Heart right ventricle (tissue), 16 donors: Measurements from ENCODE around the gene EME2. TPM values are rescaled to one million over a fixed set of nuclear protein-coding genes. Genes with fewer than 3 reads are reported as not detected.

Source experiments
- ATAC-seq, 8 donors: fragments of 200-7000 bp; cut with Tn5 transposase; one replicate each; pipeline ENCODE4 v1.9.1; 2020; ENCODE audit warnings: mild to moderate bottlenecking in 8 of 8, moderate library complexity in 8 of 8, moderate number of reproducible peaks in 1 of 8
- DNase-seq, 2 donors: peaks; one replicate each; pipeline ENCODE4 v3.0.0-alpha.2; 2020
- H3K27ac ChIP-seq, 10 donors: fragments of 200-600 bp; sonication (generic) in 2 of 10; one replicate each; pipeline versions ENCODE4 v1.5.0 to v1.8.0; 2020 to 2022; ENCODE audit warnings: mild to moderate bottlenecking in 3 of 10
- H3K27me3 ChIP-seq, 7 donors: fragments of 200-600 bp; one replicate each; pipeline ENCODE4 v1.8.0; 2021 to 2022; ENCODE audit warnings: mild to moderate bottlenecking in 2 of 7
- H3K36me3 ChIP-seq, 9 donors: fragments of 200-600 bp; sonication (generic) in 1 of 9; one replicate each; pipeline versions ENCODE4 v1.5.0 to v1.8.0; 2020 to 2022; ENCODE audit warnings: mild to moderate bottlenecking in 2 of 9
- H3K4me1 ChIP-seq, 9 donors: fragments of 200-600 bp; sonication (generic) in 1 of 9; one replicate each; pipeline versions ENCODE4 v1.5.0 to v1.8.0; 2020 to 2022; ENCODE audit warnings: mild to moderate bottlenecking in 4 of 9
- H3K4me3 ChIP-seq, 10 donors: fragments of 200-600 bp; sonication (generic) in 2 of 10; one replicate each; pipeline versions ENCODE4 v1.5.0 to v1.8.0; 2020 to 2022; ENCODE audit warnings: mild to moderate bottlenecking in 7 of 10, moderate library complexity in 2 of 10
- H3K9me3 ChIP-seq, 11 donors: fragments of 200-600 bp in 10 of 11; sonication (generic) in 2 of 11; one replicate each; pipeline versions ENCODE4 v1.5.0 to v1.8.0; 2013 to 2022; ENCODE audit warnings: mild to moderate bottlenecking in 2 of 11, control low read depth in 1 of 11, moderate library complexity in 1 of 11
- CTCF ChIP-seq, 9 donors: fragments of 200-600 bp; sonication (generic) in 2 of 9; IDR thresholded peaks; one replicate each; pipeline versions ENCODE4 v1.5.0 to v1.8.0; 2021 to 2022; ENCODE audit warnings: antibody characterized with exemption in 9 of 9, mild to moderate bottlenecking in 5 of 9, moderate library complexity in 1 of 9
- WGBS, 2 donors: extraction: QIAGEN DNeasy Blood & Tissue Kit; methylation state at CpG; one replicate each; pipeline ENCODE4 v1.1.7; 2013; ENCODE audit warnings: inconsistent platforms in 1 of 2; 5-methylcytosine and 5-hydroxymethylcytosine counted together
- intact Hi-C, 10 donors: fragments of 100-400 bp; cut with DNase I; formaldehyde crosslinking; loops; one replicate each; pipeline versions ENCODE4 v1.11.1 to v1.14.2; 2022
- polyA plus RNA-seq, 2 donors: library from polyadenylated mRNA; stranded (reverse); fragments of 200-250 nt; gene quantifications; one replicate each; pipeline ENCODE4 v1.2.3, GENCODE V29; 2013
- total RNA-seq, 10 donors: library from RNA; stranded (reverse); fragmentation: NEBNext Ultra II Directional in 3 of 10; extraction: Animal tissue kit (Norgen Biotek cat#: 25700) in 3 of 10; gene quantifications; one replicate each; pipeline versions ENCODE4 v1.2.1 to v1.2.4, GENCODE V29; 2021 to 2023
- donor health status: Arrhythmogenic right ventricular cardiomyopathy.
- donor health status: ischemic (EF 13 %, LVEDD 7.1; RV severe dilation, severe dysfunction).
- donor health status: healthy with polysubstance abuse.
- donor health status: DM: no; HTN: yes; CAD: no.
- donor health status: DM: no; HTN: no; CAD: no.
- donor health status: ischemic (EF 25% LVEDD 6.9; RV normal size, moderate dysfunction).
- donor health status: ischemic (EF 25% LVEDD 5.7; RV mildly dilated, moderate dysfunction).
- donor health status: healthy.
- donor health status: DM: yes; HTN: yes; CAD: no.
- donor health status: Ischemic cardiomyopathy.
- donor health status: ischemic (EF 35%, LVEDD 5.7; RV mildly dilated, moderate dysfunction).
- donor health status: nonischemic (EF 11% LVEDD 7.7; RV severe dilation, severe dysfunction).
- donor health status: DM: yes; HTN: yes; CAD: no.
- donor health status: PGD.
- donor health status: ischemic (EF 29% LVEDD 5.4; RV normal size, mild dysfunction).
- donor health status: nonischemic (EF 23%, LVEDD 6.1; RV moderate dilation, normal function).

Gene EME2
- total and polyA plus RNA-seq, 12 donors: 3.0 to 17.9 (median 7.3) TPM

GRCh38 chr16:1809281-1809801 lies 36.7 kb downstream of the EME2 start:
- Histone ChIP-seq H3K27ac (no peak overlapping the region), H3K27me3 (no peaks in the 10 kb centered on the region), H3K9me3 (peaks cover 0 to 4% (median 0%) of the 10 kb centered on the region in 11 donors), H3K4me3 (no peak overlapping the region), H3K4me1 (no peaks in the 10 kb centered on the region), H3K36me3 (peaks cover 0 to 86% (median 18%) of the 10 kb centered on the region in 9 donors)
- ATAC-seq: no peak
- no peak for DNase-seq
- intact Hi-C loops: no loop called here
- TF ChIP-seq CTCF (IDR thresholded peaks at IDR 0.05): no peak
- WGBS, 2 donors: 73 to 83% methylated on average over 27 to 28 of the region's 28 CpGs

GRCh38 chr16:1810106-1810505 lies 37.5 kb downstream of the EME2 start:
- ATAC-seq (no peak), DNase-seq (no peak)
- Histone ChIP-seq H3K27me3 (no peaks in the 10 kb centered on the region), H3K27ac (no peak overlapping the region), H3K9me3 (peaks cover 0 to 4% (median 0%) of the 10 kb centered on the region in 11 donors), H3K4me1 (no peaks in the 10 kb centered on the region), H3K36me3 (peaks cover 0 to 80% (median 18%) of the 10 kb centered on the region in 9 donors), H3K4me3 (no peak overlapping the region)
- intact Hi-C loops: no loop called here
- 96 to 97% methylated on average over 16 of the region's 16 CpGs for WGBS, 2 donors
- no peak for TF ChIP-seq CTCF (IDR thresholded peaks at IDR 0.05)

GRCh38 chr16:1810536-1810935 lies 37.9 kb downstream of the EME2 start:
- DNase-seq: no peak

DNA sequence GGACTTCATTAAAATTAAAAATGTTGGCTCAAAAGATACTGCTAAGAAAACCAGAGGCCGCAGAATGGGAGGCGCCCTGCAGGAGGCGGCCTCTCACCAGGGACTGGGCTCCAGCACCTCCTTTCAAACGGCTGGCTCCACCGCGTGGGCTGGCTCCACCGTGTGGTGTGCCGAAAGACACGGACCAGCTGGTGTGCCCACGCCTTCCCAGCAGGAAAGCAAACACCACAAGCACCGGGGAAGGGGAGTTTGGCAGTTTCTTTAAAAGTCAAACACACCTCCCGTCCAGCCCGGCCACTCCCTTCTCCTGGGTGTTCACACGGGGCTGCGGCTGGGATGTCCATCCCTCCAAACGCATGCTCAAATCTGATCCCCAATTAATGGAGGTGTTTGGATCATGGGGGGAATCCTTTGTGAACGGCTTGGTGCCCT lies 40.1 kb downstream of the EME2 start:
- intact Hi-C loops: no loop called here
- Histone ChIP-seq H3K27me3 (no peaks in the 10 kb centered on the region), H3K36me3 (peaks cover 0 to 78% (median 20%) of the 10 kb centered on the region in 9 donors), H3K4me3 (no peak overlapping the region), H3K4me1 (no peaks in the 10 kb centered on the region), H3K9me3 (no peaks in the 10 kb centered on the region), H3K27ac (no peak overlapping the region)
- DNase-seq: peak; percentile 62 to 72
- ATAC-seq: peak; percentile 46 to 90 (median 86)
- 32 to 34% methylated on average over 17 of the region's 17 CpGs for WGBS, 2 donors
- peak in 7 of 9 donors; percentile 19 to 59 (median 47) for TF ChIP-seq CTCF (IDR thresholded peaks at IDR 0.05)

More at GRCh38 chr16:1810536-1810935, 37.9 kb downstream of the EME2 start:
- peaks cover 0 to 77% (median 16%) of the 10 kb centered on the region in 9 donors for H3K36me3 ChIP-seq
- no peak overlapping the region for H3K27ac ChIP-seq
- no peak overlapping the region for H3K4me3 ChIP-seq
- H3K9me3 ChIP-seq: peaks cover 0 to 4% (median 0%) of the 10 kb centered on the region in 11 donors
- no peak for ATAC-seq
- H3K4me1 ChIP-seq: no peaks in the 10 kb centered on the region
- intact Hi-C loops: no loop called here
- 96 to 98% methylated on average over 16 of the region's 16 CpGs for WGBS, 2 donors
- no peak for TF ChIP-seq CTCF (IDR thresholded peaks at IDR 0.05)
- no peaks in the 10 kb centered on the region for H3K27me3 ChIP-seq
